ENCODE measurements around the gene MYL11.

The MYL11 gene

DNA sequence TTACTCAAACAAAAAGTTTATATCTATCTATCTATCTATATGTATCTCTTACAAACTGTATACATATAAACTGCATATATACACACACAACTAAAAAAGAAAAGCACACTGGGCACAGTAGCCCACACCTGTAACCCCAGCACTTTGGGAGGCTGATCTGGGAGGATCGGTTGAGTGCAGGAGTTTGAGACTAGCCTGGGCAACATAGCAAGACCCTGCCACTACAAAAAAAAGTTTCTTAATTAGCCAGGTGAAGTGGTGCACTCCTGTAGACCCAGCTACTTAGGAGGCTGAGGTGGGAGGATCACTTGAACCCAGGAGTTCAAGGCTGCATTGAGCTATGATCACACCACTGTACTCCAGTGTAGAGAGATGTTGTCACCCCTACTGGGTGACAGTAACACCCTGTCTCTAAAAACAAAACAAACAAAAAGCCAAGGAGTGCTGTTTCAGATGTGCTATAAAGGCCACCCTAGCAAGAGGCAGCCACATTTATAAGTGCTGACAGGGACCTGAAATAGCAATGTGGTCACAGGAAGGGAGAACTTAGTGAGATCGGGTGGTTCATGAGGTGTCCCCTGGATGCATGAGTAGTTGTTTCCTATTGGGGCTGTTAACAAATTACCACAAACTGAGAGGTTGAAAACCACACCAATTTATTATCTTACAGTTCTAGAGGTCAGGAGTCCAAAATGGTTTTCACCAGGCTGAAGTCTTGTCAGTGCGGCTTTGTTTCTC is 24.3 kb upstream of the MYL11 start:
- ChIA-PET POLR2A (interaction anchor here (0.7 to 1.0 kb wide), 2 partner anchors 15 to 21 kb away, joined by 3 read pairs; no protein-coding TSS in a partner anchor), CTCF (no interaction called here)
- no peak for DNase-seq (ENCODE audit: extremely low spot score)
- TF ChIP-seq CTBP1 (IDR thresholded peaks at IDR 0.05; ENCODE audit: borderline replicate concordance) (no peak), BHLHE40 (IDR thresholded peaks at IDR 0.05; ENCODE audit: borderline replicate concordance) (no peak), LEF1 (IDR thresholded peaks at IDR 0.05; ENCODE audit: borderline replicate concordance) (no peak), FOXM1 (IDR thresholded peaks at IDR 0.05; ENCODE audit: borderline replicate concordance) (no peak), SUZ12 (IDR thresholded peaks at IDR 0.05) (no peak), FOXK2 (IDR thresholded peaks at IDR 0.05) (no peak), ARNT (IDR thresholded peaks at IDR 0.05) (no peak), ELF4 (IDR thresholded peaks at IDR 0.05) (no peak), NFRKB (IDR thresholded peaks at IDR 0.05) (no peak), HDGF (IDR thresholded peaks at IDR 0.05; ENCODE audit: borderline replicate concordance) (no peak), TARDBP (IDR thresholded peaks at IDR 0.05) (no peak), SP1 (IDR thresholded peaks at IDR 0.05) (no peak), FOXA1 (IDR thresholded peaks at IDR 0.05) (no peak), ZNF384 (IDR thresholded peaks at IDR 0.05) (no peak), L3MBTL2 (conservative IDR thresholded peaks at IDR 0.05) (no peak)

DNA sequence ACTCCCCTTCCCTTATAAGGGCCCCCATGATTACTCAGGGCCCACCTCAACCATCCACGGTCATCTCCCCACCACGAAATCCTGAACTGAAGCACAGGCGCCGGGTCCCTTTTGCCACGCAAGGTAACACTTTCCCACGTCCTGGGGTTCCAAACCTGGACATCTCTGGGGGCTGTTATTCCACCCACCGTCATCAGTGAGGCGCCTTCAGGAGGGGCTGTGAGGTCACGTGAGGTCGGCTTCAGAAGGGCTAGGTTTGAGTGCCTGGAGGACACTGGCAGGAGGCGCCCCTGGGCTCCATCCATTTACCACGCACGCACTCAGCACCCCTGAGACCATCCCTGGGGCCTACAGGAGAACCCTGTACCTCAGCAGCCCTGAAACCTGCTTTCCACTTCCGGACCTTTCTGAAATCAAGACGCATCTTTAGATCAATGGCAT is 23.6 kb upstream of the MYL11 start:
- no peak for DNase-seq (ENCODE audit: extremely low spot score)
- ChIA-PET CTCF (no interaction called here), POLR2A (interaction anchor here (0.7 to 1.2 kb wide), 3 partner anchors 16 to 57 kb away, joined by 3 to 4 read pairs (median 3); partner anchors contain the start of gene ZNF771)
- TF ChIP-seq CTBP1 (IDR thresholded peaks at IDR 0.05; ENCODE audit: borderline replicate concordance), result no peak
- TF ChIP-seq SUZ12 (IDR thresholded peaks at IDR 0.05), result no peak
- no peak for TF ChIP-seq ARNT (IDR thresholded peaks at IDR 0.05)
- TF ChIP-seq LEF1 (IDR thresholded peaks at IDR 0.05; ENCODE audit: borderline replicate concordance), result no peak
- TF ChIP-seq HDGF (IDR thresholded peaks at IDR 0.05; ENCODE audit: borderline replicate concordance), result no peak
- TF ChIP-seq NFRKB (IDR thresholded peaks at IDR 0.05), result no peak
- no peak for TF ChIP-seq FOXA1 (IDR thresholded peaks at IDR 0.05)
- no peak for TF ChIP-seq BHLHE40 (IDR thresholded peaks at IDR 0.05; ENCODE audit: borderline replicate concordance)

DNA sequence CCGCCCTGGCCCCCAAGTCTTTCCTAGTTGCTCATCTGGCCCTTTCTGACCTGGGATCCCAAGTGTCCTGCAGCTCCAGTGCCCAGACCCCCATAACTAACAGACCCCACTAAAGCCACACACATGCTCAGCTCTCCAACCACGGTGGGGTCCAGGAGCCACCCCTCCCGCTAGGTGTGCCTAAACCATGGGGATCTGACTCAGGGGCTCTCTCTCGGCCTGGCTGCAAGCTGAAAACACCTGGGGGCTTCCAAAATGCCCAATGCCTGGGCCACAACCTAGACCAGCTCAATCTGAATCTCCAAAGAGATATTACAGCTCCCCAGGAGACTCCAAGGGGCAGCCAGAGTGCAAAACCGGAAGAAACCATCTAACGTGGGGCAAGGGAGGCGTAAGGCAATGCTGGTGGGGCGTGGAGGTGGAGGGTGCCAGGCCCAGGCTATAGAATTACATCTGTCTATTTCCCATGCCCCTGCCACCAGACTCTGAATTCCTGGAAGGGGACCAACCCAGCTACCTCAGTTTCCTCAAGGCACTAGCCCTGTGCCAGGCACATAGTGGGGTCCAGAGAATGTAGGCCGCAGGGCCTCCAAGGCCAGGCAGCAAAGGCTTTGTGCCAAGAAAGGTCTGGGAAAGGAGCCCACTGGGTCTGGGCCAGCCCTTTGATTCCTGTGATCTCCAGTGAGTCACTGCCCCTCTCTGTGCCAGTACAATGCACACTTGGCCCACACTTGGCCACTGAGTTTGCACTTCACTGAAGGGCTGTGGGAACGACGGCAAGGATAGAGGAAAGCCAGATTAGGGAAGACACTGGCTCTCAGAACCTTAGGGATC is 22.8 kb upstream of the MYL11 start:
- TF ChIP-seq ZNF384 (IDR thresholded peaks at IDR 0.05), result no peak
- no peak for TF ChIP-seq L3MBTL2 (conservative IDR thresholded peaks at IDR 0.05)
- no peak for TF ChIP-seq ARNT (IDR thresholded peaks at IDR 0.05)
- TF ChIP-seq CTBP1 (IDR thresholded peaks at IDR 0.05; ENCODE audit: borderline replicate concordance), result no peak
- TF ChIP-seq BHLHE40 (IDR thresholded peaks at IDR 0.05; ENCODE audit: borderline replicate concordance), result no peak
- TF ChIP-seq FOXK2 (IDR thresholded peaks at IDR 0.05), result no peak
- TF ChIP-seq HDGF (IDR thresholded peaks at IDR 0.05; ENCODE audit: borderline replicate concordance), result no peak
- no peak for TF ChIP-seq FOXM1 (IDR thresholded peaks at IDR 0.05; ENCODE audit: borderline replicate concordance)
- CTCF ChIA-PET, result no interaction called here
- POLR2A ChIA-PET, result interaction anchor here (0.8 to 1.2 kb wide), 2 partner anchors 56 to 220 kb away, joined by 3 to 4 read pairs; partner anchors contain the start of genes ZNF688 and ZNF771
- DNase-seq (ENCODE audit: extremely low spot score), result no peak

DNA sequence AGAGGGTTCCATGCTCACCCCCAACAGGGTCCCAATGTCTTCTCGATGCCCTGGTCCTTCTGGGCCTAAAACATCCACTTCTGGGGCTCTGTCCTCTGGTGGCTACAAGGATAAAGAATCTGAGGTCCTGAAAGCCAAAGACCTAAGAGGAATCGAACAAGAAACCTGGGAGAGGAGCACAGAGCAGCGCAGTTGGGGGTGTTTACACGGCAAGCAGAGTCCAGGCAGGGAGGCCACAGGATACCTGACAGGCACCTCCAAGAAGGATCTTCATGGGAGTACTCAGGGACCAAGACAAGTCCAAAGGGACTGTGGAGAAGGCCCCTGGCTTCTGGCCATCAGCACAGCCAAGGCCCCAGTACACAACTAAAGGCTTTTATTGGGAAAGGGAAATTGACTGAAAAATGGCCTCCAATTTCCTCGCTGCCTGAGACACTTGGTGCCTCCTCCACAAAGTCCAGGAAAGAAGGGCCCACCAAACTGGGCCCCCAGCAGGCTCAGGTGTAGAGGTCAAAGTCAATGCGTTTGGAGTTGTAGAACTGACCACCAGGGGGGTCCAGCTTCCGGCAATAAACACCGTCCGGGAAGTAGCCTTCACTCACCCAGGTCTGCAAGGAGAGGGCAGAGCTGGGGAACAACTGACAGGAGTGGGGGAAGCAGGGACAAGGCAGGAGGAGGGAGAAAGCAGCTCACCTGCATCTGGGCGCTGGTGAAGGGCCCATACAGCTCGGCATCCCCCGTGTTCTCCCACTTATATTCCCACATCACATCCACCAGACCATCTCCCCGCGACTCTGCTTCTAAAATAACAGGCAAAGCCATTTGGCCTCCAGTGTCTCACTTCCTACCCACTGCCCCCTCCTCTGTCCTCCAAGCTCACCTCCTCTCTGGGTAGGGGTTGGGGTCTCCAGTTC is 21.9 kb upstream of the MYL11 start:
- POLR2A ChIA-PET, result interaction anchor here (0.9 to 2.9 kb wide), 2 partner anchors 17 to 55 kb away, joined by 3 to 10 read pairs; partner anchors contain the start of gene ZNF771
- TF ChIP-seq LEF1 (IDR thresholded peaks at IDR 0.05; ENCODE audit: borderline replicate concordance), result no peak
- TF ChIP-seq SUZ12 (IDR thresholded peaks at IDR 0.05), result no peak
- TF ChIP-seq, protein P1, sequence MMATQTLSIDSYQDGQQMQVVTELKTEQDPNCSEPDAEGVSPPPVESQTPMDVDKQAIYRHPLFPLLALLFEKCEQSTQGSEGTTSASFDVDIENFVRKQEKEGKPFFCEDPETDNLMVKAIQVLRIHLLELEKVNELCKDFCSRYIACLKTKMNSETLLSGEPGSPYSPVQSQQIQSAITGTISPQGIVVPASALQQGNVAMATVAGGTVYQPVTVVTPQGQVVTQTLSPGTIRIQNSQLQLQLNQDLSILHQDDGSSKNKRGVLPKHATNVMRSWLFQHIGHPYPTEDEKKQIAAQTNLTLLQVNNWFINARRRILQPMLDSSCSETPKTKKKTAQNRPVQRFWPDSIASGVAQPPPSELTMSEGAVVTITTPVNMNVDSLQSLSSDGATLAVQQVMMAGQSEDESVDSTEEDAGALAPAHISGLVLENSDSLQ (IDR thresholded peaks at IDR 0.05), result no peak
- TF ChIP-seq NFRKB (IDR thresholded peaks at IDR 0.05), result no peak
- no peak for TF ChIP-seq ZNF384 (IDR thresholded peaks at IDR 0.05)
- no peak for TF ChIP-seq BHLHE40 (IDR thresholded peaks at IDR 0.05; ENCODE audit: borderline replicate concordance)
- TF ChIP-seq ARNT (IDR thresholded peaks at IDR 0.05), result no peak
- no peak for TF ChIP-seq FOXM1 (IDR thresholded peaks at IDR 0.05; ENCODE audit: borderline replicate concordance)
- no peak for TF ChIP-seq L3MBTL2 (conservative IDR thresholded peaks at IDR 0.05)
- TF ChIP-seq FOXA1 (IDR thresholded peaks at IDR 0.05), result no peak
- CTCF ChIA-PET, result interaction anchor here (3.1 kb wide), 1 partner anchor 19 kb away, joined by 10 read pairs; no protein-coding TSS in a partner anchor
- no peak for DNase-seq (ENCODE audit: extremely low spot score)

DNA sequence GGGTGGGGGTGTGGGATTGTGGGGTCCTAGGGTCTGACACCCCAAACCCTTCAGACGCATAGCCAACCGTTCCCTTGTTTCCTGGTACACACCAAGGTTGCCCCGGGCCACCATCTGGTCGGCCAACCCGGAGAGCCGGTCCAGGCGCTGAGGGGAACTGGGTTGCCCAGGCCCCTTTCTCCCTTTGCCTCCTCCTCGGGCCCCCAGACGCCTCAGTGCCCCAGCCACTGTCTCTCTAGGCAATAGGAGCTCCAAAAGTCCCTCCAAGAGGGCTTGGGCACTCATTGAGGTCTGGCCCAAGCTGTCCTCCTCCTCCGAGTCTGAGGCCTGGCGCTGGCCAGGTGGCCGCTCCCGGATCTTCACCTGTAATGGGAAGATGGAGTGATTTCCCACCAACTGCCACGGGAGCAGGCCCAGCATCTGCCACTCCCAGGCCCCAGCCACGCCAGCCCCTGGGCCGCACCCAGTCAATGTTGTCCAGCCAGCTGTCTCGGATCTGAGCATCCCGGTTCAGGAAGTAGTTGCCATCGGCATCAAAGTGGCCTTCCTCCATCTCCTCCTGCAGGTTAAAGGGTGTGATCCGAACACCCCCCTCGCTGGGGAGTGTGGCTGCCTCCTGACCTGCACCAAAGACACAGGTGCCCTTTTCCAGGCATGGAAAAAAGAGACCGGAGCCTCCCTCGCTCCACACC is 21.0 kb upstream of the MYL11 start:
- POLR2A ChIA-PET, result interaction anchor here (0.6 to 7.6 kb wide), 11 partner anchors 7 to 345 kb away, joined by 3 to 95 read pairs (median 5); partner anchors contain the start of genes MAPK3, SRCAP, TBC1D10B and ZNF771

More for the DNA sequence above, 21.0 kb upstream of the MYL11 start:
- CTCF ChIA-PET, result interaction anchor here (3.1 kb wide), 1 partner anchor 18 kb away, joined by 10 read pairs; no protein-coding TSS in a partner anchor
- DNase-seq (ENCODE audit: extremely low spot score), result no peak
- TF ChIP-seq FOXK2 (IDR thresholded peaks at IDR 0.05) (no peak), SUZ12 (IDR thresholded peaks at IDR 0.05) (no peak), FOXA1 (IDR thresholded peaks at IDR 0.05) (no peak), LEF1 (IDR thresholded peaks at IDR 0.05; ENCODE audit: borderline replicate concordance) (no peak), TARDBP (IDR thresholded peaks at IDR 0.05) (no peak), ZNF384 (IDR thresholded peaks at IDR 0.05) (no peak)
- TF ChIP-seq, protein P1 (IDR thresholded peaks at IDR 0.05), result no peak

All from HEK293T (cell line).